GM12878 (cell line): ENCODE results near the gene GADD45A. TPM values are rescaled to one million over a fixed set of nuclear protein-coding genes. Genes with fewer than 3 reads are reported as not detected.

Source experiments
- ATAC-seq: fragments of 200-7000 bp; cut with Tn5 transposase; 3 replicates; pipeline ENCODE4 v1.9.1; 2020; ENCODE audit warnings: mild to moderate bottlenecking, moderate library complexity
- BruUV-seq: library from RNA; stranded (reverse); fragments of 400-500 nt; replicated peaks from 2 replicates; lab custom pipeline; 2021; lab: Mats Ljungman, UMichigan
- CTCF ChIA-PET: fragments of 300-600 bp; sonication (Branson Sonifier 250); formaldehyde crosslinking; extraction: SDS; loops from one replicate; lab custom pipeline; 2021; ENCODE audit warnings: inconsistent platforms; lab: Yijun Ruan, JAX
- POLR2A ChIA-PET: fragments of 350-600 bp; formaldehyde crosslinking; extraction: SDS; loops from one replicate; lab custom pipeline; 2021; ENCODE audit warnings: inconsistent platforms; lab: Charles Lee
- RAD21 ChIA-PET: fragments of 300-600 bp; sonication (Branson Sonifier 250); formaldehyde crosslinking; loops from one replicate; lab custom pipeline; 2023; ENCODE audit warnings: antibody characterized with exemption; ENCODE audit not compliant: unreplicated experiment; lab: Charles Lee
- SMC1A ChIA-PET: fragments of 300-600 bp; sonication (Branson Sonifier 250); formaldehyde crosslinking; loops from one replicate; lab custom pipeline; 2023; ENCODE audit not compliant: unreplicated experiment, uncharacterized antibody; lab: Charles Lee
- DNase-seq: peaks from one replicate; pipeline ENCODE4 v3.0.0-alpha.2; 2011; ENCODE audit warnings: low read depth, low spot score
- FAIRE-seq: peaks from 3 replicates; lab custom pipeline; 2011; peaks lifted over from hg19 to GRCh38; lab: Jason Lieb, UNC
- H2AFZ ChIP-seq: 2 replicates; pipeline ENCODE4 v1.6.0; 2011; ENCODE audit warnings: low read depth, low read length, control low read depth; ENCODE audit not compliant: control insufficient read depth
- H3K27ac ChIP-seq: 2 replicates; pipeline ENCODE4 v1.5.1; 2011; ENCODE audit warnings: control low read depth; ENCODE audit not compliant: control insufficient read depth, insufficient read depth
- H3K27me3 ChIP-seq, 2 experiments: replicated peaks in 1 of 2; 2 replicates each; pipeline versions ENCODE4 v1.6.0 to v1.6.1; 2011; ENCODE audit warnings: low read length in 1 of 2; ENCODE audit not compliant: control insufficient read depth in 2 of 2, insufficient read depth in 2 of 2
- H3K36me3 ChIP-seq, 2 experiments: 2 replicates each; pipeline ENCODE4 v1.5.1; 2011; ENCODE audit warnings: low read length in 1 of 2; ENCODE audit not compliant: control insufficient read depth in 2 of 2, insufficient read depth in 2 of 2
- H3K4me1 ChIP-seq: 2 replicates; pipeline ENCODE4 v1.6.1; 2011; ENCODE audit warnings: mild to moderate bottlenecking, low read length, moderate library complexity, mixed read lengths; ENCODE audit not compliant: control insufficient read depth, insufficient read depth
- H3K4me2 ChIP-seq: 2 replicates; pipeline ENCODE4 v1.6.0; 2011; ENCODE audit warnings: control low read depth; ENCODE audit not compliant: control insufficient read depth, insufficient read depth
- H3K4me3 ChIP-seq: fragments of 200-600 bp; sonication (generic); 2 replicates; pipeline ENCODE4 v1.5.1; 2016
- H3K79me2 ChIP-seq: 2 replicates; pipeline ENCODE4 v1.6.0; 2011; ENCODE audit warnings: low read length; ENCODE audit not compliant: control insufficient read depth, insufficient read depth
- H3K9ac ChIP-seq: 2 replicates; pipeline ENCODE4 v1.8.0; 2011; ENCODE audit warnings: low read length, control low read depth, mixed read lengths; ENCODE audit not compliant: control insufficient read depth, insufficient read depth
- H3K9me3 ChIP-seq: replicated peaks from 3 replicates; pipeline ENCODE4 v1.5.1; 2011; ENCODE audit warnings: mild to moderate bottlenecking, low read length; ENCODE audit not compliant: control insufficient read depth, insufficient read depth
- H4K20me1 ChIP-seq: 2 replicates; pipeline ENCODE4 v1.6.0; 2011; ENCODE audit not compliant: control insufficient read depth, insufficient read depth
- DPF2 ChIP-seq: fragments of 450-650 bp; IDR thresholded peaks from 2 replicates; pipeline ENCODE4 v1.6.1; 2017; ENCODE audit warnings: mild to moderate bottlenecking
- EP300 ChIP-seq, 2 experiments: fragments of 150-350 bp in 1 of 2; IDR thresholded peaks; 2 replicates each; pipeline ENCODE4 v1.6.1; 2011 to 2012; ENCODE audit warnings: low read depth in 2 of 2, low read length in 2 of 2, borderline replicate concordance in 1 of 2, improper control_type of control experiment in 1 of 2, inconsistent platforms in 1 of 2; ENCODE audit not compliant: control insufficient read depth in 1 of 2
- IKZF2 ChIP-seq, 2 experiments: fragments of 450-650 bp; IDR thresholded peaks; 2 replicates each; pipeline ENCODE4 v1.6.1; 2017; ENCODE audit warnings: mild to moderate bottlenecking in 2 of 2, moderate library complexity in 2 of 2
- SPI1 ChIP-seq: IDR thresholded peaks from 2 replicates; pipeline ENCODE4 v1.6.1; 2011; ENCODE audit warnings: low read depth, mild to moderate bottlenecking, low read length, moderate library complexity, borderline replicate concordance; ENCODE audit not compliant: insufficient read depth
- YY1 ChIP-seq: IDR thresholded peaks from 2 replicates; pipeline ENCODE4 v1.6.1; 2011; ENCODE audit warnings: low read depth, mild to moderate bottlenecking, low read length
- ZZZ3 ChIP-seq: IDR thresholded peaks from 2 replicates; pipeline ENCODE4 v1.6.1; 2011; ENCODE audit warnings: low read depth; ENCODE audit not compliant: control insufficient read depth, insufficient read length
- WGBS: methylation state at CpG from one replicate; pipeline ENCODE4 v1.1.6; 2016; ENCODE audit warnings: low lambda C conversion rate; ENCODE audit not compliant: insufficient replicate concordance, insufficient coverage; ENCODE audit errors: missing lambda C conversion rate; 5-methylcytosine and 5-hydroxymethylcytosine counted together
- in situ Hi-C: fragments of 300-500 bp; cut with MboI; formaldehyde crosslinking; loops from 9 replicates; pipeline ENCODE4 v1.14.3; 2018; ENCODE audit warnings: mixed read lengths
- intact Hi-C: fragments of 100-400 bp; cut with micrococcal nuclease; formaldehyde crosslinking; loops from one replicate; pipeline ENCODE4 v1.14.2; 2022; ENCODE audit not compliant: unreplicated experiment
- polyA plus RNA-seq, 11 experiments: library from polyadenylated mRNA; depleted of rRNA in 4 of 11; unstranded in 6 of 11; stranded (reverse) in 5 of 11; fragments of >200 nt; fragmentation: Nextera tagmentation in 4 of 11; fragmentation: Illumina TruSeq in 1 of 11; extraction: Ambion mirVana in 4 of 11; extraction: Trizol in 1 of 11; gene quantifications; 1 replicate in 1 of 11; 2 replicates in 10 of 11; pipeline versions ENCODE4 v1.2.1 to v1.2.3, GENCODE V29; 2011 to 2016; ENCODE audit warnings: inconsistent platforms in 2 of 11, missing spikeins in 2 of 11, low read depth in 1 of 11
- total RNA-seq, 4 experiments: library from RNA; depleted of rRNA in 3 of 4; stranded (reverse); fragments of >200 nt in 3 of 4; fragmentation: Illumina TruSeq in 1 of 4; extraction: Trizol in 1 of 4; gene quantifications; 2 replicates each; pipeline versions ENCODE4 v1.2.1 to v1.2.3, GENCODE V29; 2013 to 2021

Gene GADD45A
- total and polyA plus RNA-seq, 10 of the 15 experiments (the other 5 are each of a cell fraction or from before 2014, with no cell fraction given): 4.7 to 48.9 (median 18.5) TPM

- TF ChIP-seq IKZF2 (IDR thresholded peaks at IDR 0.05): peak; percentile 20 to 30; a peak in 2 of 4 replicates
Measured at GRCh38 chr1:67650061-67650460, 34.9 kb upstream of the GADD45A start (continued).

DNA sequence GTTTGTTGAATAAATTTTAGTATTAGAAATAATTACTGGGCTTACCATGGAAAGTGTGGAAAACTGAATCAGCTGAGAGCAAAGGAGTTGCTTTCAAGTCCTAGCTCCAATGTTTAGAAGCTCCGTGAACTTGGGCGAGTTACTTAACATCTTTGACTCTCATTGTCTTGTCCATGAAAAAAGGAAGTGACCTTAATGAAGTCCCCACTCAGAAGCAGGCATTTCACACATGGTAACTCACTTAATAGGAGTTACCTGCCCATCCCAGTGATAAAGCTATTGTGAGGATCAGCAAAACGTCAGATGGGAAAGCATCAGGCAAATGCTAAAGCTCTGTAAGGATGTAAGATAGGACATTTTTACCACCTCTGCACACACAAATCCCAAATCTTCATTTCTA is 34.0 kb upstream of the GADD45A start:
- Histone ChIP-seq H3K79me2 (no peaks in the 10 kb centered on the region), H3K27me3 (no peaks in the 10 kb centered on the region; a peak in 1 of 4 replicates), H2AFZ (no peak overlapping the region), H3K4me1 (no peaks in the 10 kb centered on the region), H3K9me3 (no peaks in the 10 kb centered on the region), H3K27ac (no peak overlapping the region), H3K4me3 (no peak overlapping the region), H3K4me2 (no peak overlapping the region), H3K36me3 (no peaks in the 10 kb centered on the region), H4K20me1 (no peaks in the 10 kb centered on the region), H3K9ac (no peak overlapping the region)
- in situ Hi-C loops (no loop called here), intact Hi-C loops (no loop called here)
- FAIRE-seq: no peak
- DNase-seq: no peak
- WGBS: 34% methylated on average over 3 of the region's 3 CpGs
- ChIA-PET CTCF (interaction anchor here (0.6 to 1.6 kb wide), 3 partner anchors 43 to 109 kb away, joined by 3 to 6 read pairs (median 3); no protein-coding TSS in a partner anchor), SMC1A (interaction anchor here (0.8 to 1.9 kb wide), 11 partner anchors 16 to 199 kb away, joined by 3 to 5 read pairs (median 4); no protein-coding TSS in a partner anchor), RAD21 (interaction anchor here (1.1 to 2.5 kb wide), 5 partner anchors 25 to 114 kb away, joined by 3 to 11 read pairs (median 4); partner anchors contain the start of gene GADD45A), POLR2A (interaction anchor here (0.7 to 1.2 kb wide), 2 partner anchors 13 to 33 kb away, joined by 3 to 5 read pairs; partner anchors contain the start of gene GADD45A)
- no TSS peak for BruUV-seq
- no peak for ATAC-seq
- TF ChIP-seq YY1 (no peak), SPI1 (0 out of 2 replicates have a peak, but pooled peaks have one; percentile 39), ZZZ3 (no peak)

- Histone ChIP-seq H3K79me2 (no peaks in the 10 kb centered on the region), H3K27ac (no peak overlapping the region), H3K9me3 (no peaks in the 10 kb centered on the region), H3K4me3 (no peak overlapping the region), H4K20me1 (no peaks in the 10 kb centered on the region), H3K9ac (no peak overlapping the region), H3K4me1 (no peaks in the 10 kb centered on the region), H3K36me3 (no peaks in the 10 kb centered on the region), H3K27me3 (no peaks in the 10 kb centered on the region; a peak in 1 of 4 replicates), H3K4me2 (no peak overlapping the region), H2AFZ (no peak overlapping the region)
- FAIRE-seq: no peak
- TF ChIP-seq EP300 (IDR thresholded peaks at IDR 0.05; ENCODE audit: borderline replicate concordance in 1 of 2, control insufficient read depth in 1 of 2, low read depth in 2 of 2, low read length in 2 of 2): no peak
- 0 out of 2 replicates have a peak, but pooled peaks have one; percentile 20 for TF ChIP-seq DPF2
- no peak for DNase-seq
- CTCF ChIA-PET: no interaction called here
- 8% methylated on average over 2 of the region's 2 CpGs for WGBS
- ATAC-seq: peak; percentile 68
- in situ Hi-C loops: no loop called here
- SMC1A ChIA-PET: interaction anchor here (0.9 to 1.2 kb wide), 2 partner anchors 17 to 107 kb away, joined by 3 read pairs; no protein-coding TSS in a partner anchor
- POLR2A ChIA-PET: interaction anchor here (0.6 kb wide), 1 partner anchor 42 kb away, joined by 3 read pairs; no protein-coding TSS in a partner anchor
- RAD21 ChIA-PET: interaction anchor here (1.0 to 2.7 kb wide), 2 partner anchors 31 to 43 kb away, joined by 3 to 8 read pairs; no protein-coding TSS in a partner anchor
- intact Hi-C loops: no loop called here
- no TSS peak for BruUV-seq
Measured at GRCh38 chr1:67652800-67653199, 32.2 kb upstream of the GADD45A start.
